NCI-H2171 treated with DMSO at 0.1 percent for 48 hours (cell line): ENCODE results near the gene WDSUB1.

ENCODE experiments used
- DNase-seq: peaks from one replicate; lab custom pipeline; 2025; lab: John Stamatoyannopoulos, UW

The WDSUB1 gene

GRCh38 chr2:159225025-159226016 is 61.2 kb downstream of the WDSUB1 start:
- no peak for DNase-seq

DNA sequence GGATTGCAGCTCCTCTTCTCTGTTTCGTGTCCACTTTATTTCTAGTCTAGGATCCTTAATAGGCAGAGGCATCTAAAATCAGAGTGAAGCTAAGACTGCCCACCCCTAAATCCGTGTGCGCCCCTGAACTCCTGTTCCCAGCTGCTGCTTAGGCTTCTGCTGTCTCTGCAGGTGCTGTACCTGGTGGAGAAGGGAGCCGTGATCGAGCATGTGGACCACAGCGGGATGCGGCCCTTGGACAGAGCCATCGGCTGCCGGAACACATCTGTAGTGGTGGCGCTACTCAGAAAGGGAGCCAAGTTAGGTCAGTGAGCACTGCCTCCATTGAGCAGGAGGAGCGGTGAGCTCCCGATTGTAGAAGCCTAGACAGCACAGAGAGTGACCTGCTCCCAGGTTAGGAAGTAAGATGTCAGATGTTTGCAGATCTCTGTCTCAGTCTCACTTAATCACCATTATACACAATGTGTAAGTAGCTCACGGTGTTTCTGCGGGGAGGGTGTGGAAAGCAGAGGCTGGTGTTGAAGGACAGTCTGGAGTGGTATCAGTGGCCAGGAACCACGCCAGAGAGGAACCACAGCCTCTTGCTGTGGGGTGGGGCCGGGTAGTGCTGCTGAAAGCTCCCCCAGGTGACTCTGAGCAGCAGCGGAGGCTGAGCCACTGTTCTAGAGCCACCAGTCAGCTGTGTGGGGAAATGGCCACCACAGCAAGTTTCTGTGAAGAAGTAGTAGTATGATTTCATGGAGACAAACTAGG is 62.3 kb downstream of the WDSUB1 start:
- DNase-seq: no peak

DNA sequence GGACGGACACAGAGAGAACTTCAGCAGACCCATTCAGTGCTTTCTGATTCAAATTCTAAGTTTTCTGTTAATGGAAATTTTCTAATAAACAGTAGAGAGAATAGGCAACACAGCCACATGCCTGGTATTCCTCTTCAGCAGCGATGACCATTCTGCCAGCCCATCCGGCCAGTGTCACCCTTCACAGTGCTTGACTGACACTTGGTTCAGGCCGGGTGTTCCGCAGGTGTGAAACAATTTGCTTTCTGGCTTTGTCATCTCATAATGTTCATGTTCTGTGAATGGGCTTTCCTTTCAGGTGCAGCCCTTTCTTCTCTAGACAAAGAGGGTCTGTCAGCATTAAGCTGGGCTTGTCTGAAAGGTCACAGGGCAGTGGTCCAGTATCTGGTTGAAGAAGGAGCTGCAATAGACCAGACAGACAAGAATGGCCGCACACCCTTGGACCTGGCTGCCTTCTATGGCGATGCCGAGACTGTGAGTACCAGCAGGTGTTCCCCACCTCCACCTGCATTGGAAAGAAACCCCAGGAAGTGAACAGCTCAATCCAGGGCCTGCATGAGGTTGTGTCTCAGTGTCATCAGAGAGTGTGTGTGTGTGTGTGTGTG is 67.0 kb downstream of the WDSUB1 start:
- DNase-seq: no peak

DNA sequence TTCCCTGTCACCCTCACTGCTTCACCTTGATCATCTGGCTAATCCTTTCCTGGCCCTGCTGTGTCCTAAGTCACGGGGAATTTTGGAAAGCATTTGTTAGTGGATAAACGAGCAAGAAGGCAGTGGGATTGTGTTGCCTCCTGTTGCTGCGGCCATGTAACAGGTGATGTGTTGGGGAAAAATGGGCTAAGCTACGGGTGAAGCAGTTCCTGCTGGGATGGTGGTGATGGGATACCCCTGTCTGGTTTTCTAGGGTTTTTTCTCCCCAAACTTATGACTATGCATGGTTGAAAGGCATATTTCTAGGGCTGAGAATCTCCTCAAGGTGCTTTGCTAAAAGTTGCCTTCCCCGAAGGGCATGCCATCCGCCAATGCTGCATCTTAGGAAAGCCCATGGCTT is 68.1 kb downstream of the WDSUB1 start:
- no peak for DNase-seq

- DNase-seq: no peak
Observed at GRCh38 chr2:159217676-159218075, 68.8 kb downstream of the WDSUB1 start.

GRCh38 chr2:159215116-159215515 is 71.4 kb downstream of the WDSUB1 start:
- DNase-seq: no peak

DNA sequence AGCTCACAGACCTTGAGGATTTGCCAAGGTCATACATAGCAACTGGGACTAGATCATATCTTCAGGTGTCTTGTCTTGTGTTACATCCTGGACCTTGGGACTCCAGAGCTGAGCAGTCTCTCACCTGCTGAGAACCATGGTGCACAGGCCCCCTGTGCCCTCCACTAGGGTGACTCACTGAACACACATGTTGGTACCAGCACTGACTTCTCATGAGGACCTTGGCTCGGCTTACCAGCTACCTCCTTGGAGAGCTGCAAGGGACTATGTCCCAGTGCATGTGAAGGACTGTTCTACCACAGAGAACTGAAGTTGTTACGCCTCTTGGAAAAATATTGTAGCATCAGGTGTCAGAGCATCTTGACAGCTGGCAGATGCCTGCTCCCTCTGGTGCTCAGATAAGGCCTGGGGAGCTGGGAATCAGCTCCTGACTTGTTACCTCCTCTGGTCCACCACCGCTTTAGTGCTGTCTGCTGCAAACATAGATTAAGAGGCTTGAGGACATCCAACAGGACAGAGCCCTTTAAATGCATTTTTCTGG is 72.1 kb downstream of the WDSUB1 start:
- peak; percentile 39 for DNase-seq

- no peak for DNase-seq
Observed at GRCh38 chr2:159213296-159213695, 73.2 kb downstream of the WDSUB1 start.

GRCh38 chr2:159211447-159212396 is 74.8 kb downstream of the WDSUB1 start:
- DNase-seq: no peak

DNA sequence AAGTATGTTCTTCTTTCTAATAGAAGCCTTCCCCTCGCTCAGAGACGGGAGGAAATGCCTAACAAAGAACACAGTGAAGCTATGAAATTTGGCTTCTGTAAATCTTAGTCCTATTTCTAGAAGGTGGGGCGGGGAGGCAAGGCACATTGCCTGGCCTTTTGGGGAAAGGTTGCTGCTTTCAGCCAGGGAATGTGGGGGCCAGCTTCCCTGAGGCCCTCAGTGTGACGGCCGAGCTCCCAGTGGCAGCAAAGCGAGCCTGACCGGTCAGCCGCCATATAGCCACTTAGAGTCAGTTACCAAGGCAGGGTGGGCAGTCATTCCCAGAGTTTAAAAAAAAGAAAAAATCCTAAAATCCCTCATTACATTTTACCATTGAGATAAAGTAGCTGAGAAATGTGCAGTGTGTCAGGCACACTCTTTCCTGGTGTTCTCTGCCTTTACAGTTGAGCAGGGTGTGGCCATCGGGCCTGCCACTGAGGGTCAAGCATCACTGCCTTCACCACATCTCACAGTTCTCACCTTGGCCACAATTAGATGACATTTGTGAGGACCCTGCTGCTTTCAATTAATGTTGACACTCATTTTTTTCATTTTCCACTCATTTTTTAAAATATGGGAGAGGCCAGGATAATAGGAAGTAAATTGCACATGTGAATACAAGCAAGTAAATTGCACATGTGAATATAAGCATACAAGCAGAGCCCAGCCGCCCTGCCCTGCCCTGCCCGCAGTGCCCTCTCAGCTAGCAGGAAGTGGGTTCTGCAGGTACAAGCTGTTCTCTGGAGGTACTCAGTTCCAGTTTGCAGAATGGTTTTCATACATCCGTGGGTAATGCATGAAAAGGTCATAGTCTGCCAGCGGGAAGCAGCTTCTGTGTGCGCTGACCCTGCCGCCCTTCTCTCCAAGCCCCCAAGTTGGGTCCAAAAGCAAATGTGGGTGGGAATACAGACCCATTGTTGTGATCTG is 76.9 kb downstream of the WDSUB1 start:
- DNase-seq: no peak

- no peak for DNase-seq
Observed at GRCh38 chr2:159208438-159208837, 78.1 kb downstream of the WDSUB1 start.

DNA sequence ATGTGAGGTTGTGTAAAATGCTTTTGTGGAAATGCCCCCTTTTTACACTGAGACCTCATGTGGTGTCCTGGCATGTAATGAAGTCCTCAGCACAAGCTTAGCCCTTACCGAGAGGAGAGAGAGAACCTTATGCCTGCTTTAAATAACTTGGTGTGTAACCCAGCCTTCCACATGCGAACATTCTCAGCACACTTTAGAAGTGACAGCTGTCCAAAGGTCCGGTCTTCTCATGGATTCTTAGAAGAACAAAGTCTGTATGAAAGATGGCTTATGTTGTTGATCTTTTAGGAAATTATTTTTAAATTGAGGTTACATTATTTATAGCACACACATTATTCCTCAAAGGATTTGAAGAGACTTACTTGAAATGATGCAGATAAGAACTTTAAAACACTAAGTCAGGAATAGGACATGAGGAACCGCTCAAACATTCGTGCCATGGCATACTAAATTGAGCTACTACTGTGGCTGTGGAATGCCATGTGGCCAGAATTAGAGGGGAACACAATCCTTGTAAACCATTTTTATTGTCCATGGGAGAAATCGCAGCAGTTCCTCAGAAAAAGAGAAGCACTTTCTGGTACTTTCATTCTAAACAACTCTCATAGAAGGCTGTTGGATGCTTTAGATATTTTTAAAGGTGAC is 79.6 kb downstream of the WDSUB1 start:
- DNase-seq: no peak

DNA sequence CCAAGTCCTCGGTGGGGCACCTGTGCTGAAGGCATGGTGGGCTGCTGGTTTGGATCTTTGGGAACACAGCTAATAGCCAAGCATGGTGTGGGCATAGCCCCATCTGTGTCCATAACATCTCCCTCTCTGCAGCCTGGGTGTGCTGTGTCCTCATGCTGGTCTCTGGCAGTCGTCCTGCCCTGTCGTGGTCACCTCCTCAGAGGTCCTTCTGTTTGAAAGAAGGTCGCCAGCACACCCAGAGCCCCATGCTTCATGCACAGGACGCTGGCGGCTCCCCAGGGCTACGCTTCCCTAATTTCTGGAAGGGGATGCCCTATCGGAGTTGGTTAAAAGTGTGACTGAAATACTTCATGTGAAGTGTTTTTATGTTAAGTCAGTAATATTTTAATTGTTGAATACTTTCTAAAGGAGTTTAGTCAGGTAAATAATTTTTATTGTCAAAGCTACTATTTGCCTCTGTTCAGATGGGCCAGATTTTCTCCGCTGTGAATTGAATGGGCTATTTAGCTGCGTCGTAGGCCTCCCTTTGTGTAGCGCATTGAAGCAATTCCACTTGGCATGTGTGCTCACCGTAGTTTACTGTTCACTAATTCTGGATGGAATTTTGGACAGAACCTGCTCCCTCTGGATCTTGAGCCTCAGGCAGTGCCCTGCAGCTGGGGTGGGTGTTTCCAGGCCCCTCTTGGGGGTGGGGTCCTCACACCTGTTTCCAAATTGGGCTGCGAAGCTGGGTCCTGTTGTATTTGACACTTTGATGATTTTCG is 81.9 kb downstream of the WDSUB1 start:
- DNase-seq: no peak

DNA sequence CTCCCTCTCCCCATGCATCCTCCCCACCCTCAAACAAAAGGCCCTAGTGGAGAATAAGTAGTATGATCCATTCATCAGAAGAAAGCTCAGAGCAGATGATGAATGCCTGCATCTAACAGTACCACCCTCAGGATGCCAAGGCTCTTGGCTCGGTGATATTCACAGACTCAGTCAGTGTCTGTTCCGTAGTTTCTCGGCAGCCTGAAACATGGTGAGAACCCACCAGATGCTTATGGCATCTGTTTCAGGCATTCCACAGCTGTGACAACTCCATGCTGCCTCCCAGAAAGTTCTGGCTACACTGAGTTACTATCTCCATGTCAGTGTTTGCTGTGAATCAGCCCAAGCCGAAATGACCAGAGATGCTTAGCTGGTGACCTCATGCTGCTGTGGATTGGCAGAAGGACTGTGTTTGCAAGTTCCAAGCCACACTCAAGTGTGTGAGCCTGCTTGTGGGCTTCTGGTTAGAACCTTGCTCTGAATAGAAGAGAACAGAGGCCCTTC is 83.9 kb downstream of the WDSUB1 start:
- peak; percentile 60 for DNase-seq

DNA sequence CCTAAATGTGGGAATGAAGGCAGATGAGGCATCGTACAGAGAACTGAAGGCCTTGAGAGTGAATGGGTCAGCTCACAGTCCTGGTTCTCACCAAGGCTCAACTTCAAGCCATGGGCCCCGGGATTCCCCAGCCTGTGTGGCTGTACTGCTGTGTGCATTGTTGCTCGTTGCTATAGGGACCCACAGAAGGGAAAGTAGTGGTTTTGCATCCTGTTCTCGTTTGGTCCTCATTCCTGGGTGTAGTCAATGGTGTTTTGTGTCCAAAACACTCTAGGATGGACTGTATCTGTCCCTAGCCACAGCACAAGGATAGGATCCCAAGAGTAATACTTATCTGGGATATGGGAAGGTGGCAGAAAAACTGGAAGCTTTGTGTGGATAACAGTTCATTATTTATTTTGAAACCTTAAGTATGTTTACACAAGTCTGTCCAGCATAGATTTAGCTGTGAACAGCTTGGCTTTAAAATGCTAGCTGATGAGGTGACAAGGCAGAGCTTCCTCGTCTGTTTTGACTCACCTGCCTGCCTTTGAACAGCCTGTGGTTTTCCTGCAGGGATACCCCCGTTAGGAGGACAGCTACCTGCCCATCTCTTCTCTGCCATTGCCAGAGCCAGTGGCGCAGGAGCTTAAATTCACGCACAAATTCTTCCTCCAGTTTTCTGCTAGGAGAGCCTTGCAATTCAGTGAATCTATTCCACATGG is 85.0 kb downstream of the WDSUB1 start:
- no peak for DNase-seq

DNA sequence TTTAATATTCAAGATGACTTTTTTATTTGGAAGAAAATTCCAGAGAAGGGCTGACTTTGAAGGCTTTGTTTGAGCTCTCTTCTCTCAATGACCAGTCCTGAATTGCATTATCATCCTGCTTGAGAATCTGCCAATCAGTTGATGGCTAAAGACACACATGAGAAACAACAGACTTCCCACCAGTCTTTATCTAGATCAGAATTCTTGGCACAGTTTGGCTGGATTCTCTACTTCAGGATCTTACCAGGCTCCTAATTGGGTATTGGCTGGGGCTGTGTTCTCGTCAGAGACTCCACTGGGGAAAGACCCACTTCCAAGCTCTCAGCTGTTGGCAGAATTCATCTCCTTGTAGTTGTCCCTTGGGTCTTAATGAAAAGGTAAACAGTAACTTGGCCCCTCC is 86.0 kb downstream of the WDSUB1 start:
- peak; percentile 30 for DNase-seq

DNA sequence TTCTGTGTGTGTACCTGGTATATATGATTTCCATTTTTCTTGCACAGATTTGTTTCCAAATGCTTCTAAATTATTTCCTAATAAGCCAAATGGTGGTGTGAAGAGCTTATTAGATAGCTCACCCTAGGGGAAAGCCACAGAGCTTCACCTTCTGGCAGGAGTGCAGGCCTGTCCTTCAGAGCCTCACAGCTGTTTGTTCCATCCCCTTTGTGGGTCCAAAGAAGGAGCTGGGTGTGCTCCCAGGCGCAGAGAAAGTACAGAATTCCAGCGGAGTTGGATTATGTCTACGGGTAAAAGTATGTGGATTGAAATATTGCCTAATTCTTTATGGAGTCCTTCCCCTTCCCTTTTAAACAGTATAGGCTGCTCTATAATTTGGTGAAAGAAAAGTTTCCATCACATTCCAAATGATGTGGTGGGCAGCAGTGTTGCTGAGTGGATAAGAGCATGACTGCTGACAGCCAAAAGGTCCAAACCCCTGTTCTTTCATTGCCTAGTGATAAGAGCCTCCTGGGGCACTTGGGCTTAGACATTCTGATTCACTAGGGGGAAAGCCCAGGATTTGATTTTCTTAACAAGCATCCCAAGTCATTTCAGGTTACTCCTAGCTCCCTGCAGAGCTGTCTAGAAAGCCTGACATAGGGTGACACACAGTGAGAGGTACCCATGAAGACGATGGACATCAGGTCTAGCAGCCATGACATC is 86.6 kb downstream of the WDSUB1 start:
- no peak for DNase-seq
